Cardiac septum (tissue), 1 donor: ENCODE results near the gene BDNF. TPM values are rescaled to one million over a fixed set of nuclear protein-coding genes. Genes with fewer than 3 reads are reported as not detected.
"Not testable (repeated sequence)": the region's sequence is repeated elsewhere in the genome, so short reads cannot be mapped to it uniquely, and the experiment has no call there.

Experiments
- DNase-seq: peaks from one replicate; pipeline ENCODE4 v3.0.0-alpha.2; 2020; ENCODE audit warnings: low spot score
- intact Hi-C: fragments of 100-400 bp; cut with DNase I; formaldehyde crosslinking; loops from one replicate; pipeline ENCODE4 v1.14.0; 2022
- long read RNA-seq: library from polyadenylated mRNA; unstranded; transcript quantifications from one replicate; pipeline ENCODE4 v2.0.0, GENCODE V29; 2021
- total RNA-seq: library from RNA; stranded (reverse); fragmentation: NEBNext Ultra II Directional; extraction: Animal tissue kit (Norgen Biotek cat#: 25700); gene quantifications from one replicate; pipeline ENCODE4 v1.2.1, GENCODE V29; 2021
- donor health status: DM: no; HTN: no; CAD: no.

The BDNF gene
- 8.4 TPM for total RNA-seq
- long read RNA-seq, full-length matches to known transcripts: 23 of 25 reads
- long read RNA-seq, partial matches to known transcripts: 0 of 25 reads
- long read RNA-seq, other reads (novel, unspliced or antisense): 2 of 25 reads

DNA sequence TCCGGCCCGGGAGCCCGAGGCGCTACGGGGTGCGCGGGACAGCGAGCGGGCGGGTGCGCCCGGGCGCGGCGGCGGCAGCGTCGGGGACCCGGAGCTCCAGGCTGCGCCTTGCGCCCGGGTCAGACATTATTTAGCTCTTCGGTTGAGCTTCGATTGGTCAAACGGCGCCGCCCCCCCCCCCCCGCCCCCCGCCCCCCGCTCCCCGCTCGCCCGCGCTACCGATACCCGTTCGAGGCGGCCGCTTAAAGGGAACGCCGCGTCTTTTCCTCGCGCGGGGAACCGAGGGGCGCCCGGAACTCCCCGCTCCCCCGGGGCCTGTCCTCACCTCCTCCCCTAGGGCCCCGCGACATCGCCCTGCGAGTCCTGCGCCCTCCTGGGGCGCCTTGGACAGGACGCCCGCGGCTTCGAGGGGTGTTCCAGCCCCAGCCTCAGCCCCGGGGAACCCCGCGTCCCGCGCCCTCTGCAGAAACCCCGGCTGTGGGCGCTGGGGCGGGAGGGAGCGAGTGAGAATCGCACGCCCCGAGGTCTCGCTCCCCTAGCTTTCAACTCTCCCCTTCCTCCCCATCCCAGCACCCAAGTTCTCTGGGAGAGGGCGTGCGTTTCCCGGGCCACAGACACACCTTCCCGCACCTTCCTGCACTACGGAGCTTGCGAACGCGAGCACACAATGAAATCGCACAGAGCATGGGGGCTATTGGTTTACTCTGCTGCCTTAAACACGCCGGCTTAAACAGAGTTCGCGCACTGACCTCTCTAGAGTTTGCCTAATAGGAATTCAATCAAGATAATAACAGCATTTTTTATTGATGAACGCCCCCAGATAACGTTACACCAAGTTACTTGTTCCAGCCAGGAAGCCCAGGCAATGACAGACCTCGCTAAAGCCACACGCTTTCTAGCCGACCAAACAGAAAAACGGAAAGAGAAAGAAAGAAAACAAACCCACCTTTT, at the start of gene BDNF:
BDNF (minus strand) TSS at position 105 of the 951 bp plus-strand sequence. CDS start 41,891 bp downstream, outside the sequence.
- intact Hi-C loops: loop anchor here (5.0 kb wide), 1 partner anchor 827 kb away; no protein-coding TSS in a partner anchor
- DNase-seq: no peak

DNA sequence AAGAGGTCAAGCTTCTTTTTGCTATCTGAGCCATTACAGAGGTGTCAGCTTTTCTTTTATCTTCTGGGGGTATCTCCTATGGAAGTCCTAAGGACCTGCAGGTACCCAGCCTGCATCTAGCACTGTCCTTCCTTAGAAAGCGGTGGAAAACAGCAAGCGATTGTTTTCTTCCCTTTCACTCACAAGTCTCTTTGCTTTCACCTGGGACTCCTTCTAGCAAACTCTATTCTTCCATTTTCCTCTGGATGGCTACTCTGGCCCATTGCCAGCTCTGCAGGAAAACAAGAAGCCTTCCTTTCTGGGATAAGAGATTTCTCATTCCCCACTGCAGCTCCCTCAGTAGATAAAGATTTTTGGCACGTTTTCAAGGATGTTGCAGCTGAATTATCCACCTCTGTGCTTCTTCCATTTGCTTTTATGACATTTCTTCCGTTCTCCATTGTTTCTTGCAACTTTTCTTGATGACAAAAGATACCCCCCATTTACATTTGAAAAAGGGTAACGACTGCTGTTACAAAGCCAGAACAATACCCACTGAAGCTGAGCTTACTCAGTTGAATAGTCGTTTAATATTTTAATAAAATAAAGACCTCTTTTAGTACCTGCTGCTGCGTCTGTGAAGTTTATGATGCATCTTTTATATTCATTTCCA, 40.2 kb upstream of the BDNF start:
- intact Hi-C loops: no loop called here
- no peak for DNase-seq

DNA sequence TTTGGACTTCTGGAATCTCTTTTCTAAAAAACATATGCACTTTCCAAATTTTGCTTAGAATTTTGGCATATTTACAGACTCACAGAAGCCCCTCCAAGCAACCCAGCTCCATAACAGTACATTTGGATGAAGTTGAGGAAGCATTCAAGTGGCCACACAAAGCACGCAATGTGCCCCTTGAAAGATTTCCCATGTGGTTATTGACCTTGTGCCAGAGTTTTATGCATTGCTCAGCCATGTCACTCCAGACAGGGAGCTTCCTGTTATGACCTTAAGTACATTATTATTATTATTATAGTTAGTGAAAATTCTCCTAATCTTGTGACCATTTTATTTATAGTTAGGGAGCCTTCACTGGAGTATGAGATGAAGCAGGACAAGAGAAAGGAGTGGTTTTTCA, 35.0 kb upstream of the BDNF start:
- intact Hi-C loops: no loop called here
- no peak for DNase-seq

DNA sequence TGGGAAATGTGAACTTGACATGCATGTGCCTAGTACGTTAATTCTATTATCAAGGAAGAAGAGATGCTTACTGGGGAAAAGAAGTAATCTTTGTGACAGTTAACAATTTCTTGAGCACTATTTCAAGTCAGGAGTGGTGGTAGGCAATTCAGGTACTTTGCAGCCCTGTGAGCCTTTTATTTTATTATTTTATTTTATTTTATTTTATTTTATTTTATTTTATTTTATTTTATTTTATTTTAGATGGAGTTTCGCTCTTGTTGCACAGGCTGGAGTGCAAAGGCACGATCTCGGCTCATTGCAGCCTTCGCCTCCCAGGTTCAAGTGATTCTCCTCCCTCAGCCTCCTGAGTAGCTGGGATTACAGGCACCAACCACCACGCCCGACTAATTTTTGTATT, 31.5 kb upstream of the BDNF start:
- intact Hi-C loops, DNase-seq: not testable (repeated sequence)

DNA sequence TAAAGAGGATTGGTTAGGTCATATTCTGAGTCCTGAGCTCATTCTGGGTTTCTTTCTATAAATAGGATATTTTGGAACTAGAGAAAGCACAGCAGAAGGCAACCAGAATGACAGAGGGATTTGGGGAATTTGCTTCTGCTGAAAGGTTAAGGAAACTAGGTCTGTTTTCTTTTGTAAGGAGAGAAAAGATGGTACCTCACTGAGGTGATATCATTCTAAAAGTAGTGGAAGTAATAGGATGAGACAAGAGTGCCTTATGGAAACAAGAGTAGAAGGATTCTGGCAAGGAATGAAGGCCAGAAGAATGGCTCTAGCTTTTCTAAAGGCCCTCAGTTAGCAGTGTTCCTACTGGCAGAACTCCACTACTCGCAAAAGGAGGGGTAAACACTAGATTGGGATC, 26.7 kb upstream of the BDNF start:
- DNase-seq: no peak
- intact Hi-C loops: no loop called here

DNA sequence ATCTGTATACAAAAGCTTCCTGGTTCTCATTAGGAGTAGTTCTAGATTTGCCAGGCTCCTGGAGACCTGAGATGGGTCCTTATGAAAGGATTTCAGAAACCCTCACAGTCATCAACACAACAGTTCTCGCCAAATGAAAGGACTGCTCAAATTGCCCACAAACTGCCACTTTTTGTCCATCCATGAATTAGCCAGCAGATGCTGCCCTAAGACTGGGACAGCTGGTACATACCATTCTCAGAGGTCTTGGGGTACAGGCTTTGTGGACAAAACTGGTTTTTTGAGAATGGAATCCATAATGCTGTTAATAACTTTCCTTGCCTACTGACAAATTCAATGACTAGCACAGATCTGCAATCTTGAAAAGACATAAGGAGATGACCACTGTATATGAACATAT, 23.4 kb upstream of the BDNF start:
- no peak for DNase-seq
- intact Hi-C loops: no loop called here

DNA sequence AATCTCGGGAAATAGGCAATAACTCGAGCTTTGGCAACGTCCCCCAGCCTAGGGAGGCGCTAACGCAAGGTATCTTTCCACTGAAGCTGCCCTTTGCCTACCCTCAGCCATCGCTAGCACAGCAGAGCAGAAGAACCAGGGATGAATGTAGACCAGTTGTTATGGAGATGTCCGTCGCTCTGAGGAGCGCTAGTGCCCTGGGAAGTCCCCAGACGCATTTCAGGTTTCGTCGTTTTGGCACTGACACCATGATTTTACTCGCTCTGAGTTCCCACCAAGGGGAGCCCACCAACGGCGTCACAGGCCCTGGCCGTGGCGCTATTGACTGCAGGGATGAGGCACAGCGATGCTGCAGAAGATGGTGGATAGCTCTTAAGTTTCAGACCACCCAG, 22.7 kb upstream of the BDNF start:
- intact Hi-C loops: no loop called here
- DNase-seq: no peak

DNA sequence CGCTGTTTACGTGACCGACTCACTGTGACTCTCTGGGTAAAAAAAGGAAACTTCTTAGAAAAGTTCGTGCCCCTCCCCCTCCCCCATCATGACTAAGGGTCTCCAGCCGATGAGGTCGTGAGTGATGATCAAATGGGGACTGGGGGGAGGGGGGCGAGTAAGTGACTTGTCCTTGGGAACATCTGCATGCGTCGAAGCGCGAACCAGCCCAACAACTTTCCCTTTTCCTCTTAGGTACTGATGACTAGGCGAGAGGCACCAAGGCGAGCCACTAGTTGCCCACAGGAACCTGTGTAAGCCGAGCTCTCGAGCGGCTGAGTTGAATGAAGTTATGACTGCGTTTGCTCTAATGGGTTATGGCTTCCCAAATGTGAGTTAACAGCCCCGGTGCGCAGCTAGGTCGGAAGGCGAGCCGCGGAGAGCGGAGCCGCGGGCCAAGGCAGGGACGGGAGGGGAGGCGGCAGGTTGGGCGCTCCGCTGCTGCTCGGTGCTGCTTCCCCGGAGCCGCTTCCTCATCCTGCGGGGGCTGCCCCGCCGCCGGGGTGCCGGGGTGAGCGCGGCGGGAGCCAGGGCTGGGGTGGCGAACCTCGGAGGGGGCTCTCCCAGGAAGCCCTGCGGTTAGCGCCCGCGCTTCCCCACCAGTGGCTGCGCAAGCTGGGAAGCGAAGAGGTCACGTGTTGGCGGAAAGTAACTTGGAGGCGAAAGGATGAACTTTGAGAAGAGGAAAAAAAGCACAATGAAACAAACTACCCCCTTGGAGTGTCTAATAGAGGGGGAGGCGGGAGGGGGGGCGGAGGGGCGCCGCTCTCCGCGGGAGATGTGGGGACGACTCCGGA, 22.1 kb upstream of the BDNF start:
- DNase-seq: no peak
- intact Hi-C loops: no loop called here

DNA sequence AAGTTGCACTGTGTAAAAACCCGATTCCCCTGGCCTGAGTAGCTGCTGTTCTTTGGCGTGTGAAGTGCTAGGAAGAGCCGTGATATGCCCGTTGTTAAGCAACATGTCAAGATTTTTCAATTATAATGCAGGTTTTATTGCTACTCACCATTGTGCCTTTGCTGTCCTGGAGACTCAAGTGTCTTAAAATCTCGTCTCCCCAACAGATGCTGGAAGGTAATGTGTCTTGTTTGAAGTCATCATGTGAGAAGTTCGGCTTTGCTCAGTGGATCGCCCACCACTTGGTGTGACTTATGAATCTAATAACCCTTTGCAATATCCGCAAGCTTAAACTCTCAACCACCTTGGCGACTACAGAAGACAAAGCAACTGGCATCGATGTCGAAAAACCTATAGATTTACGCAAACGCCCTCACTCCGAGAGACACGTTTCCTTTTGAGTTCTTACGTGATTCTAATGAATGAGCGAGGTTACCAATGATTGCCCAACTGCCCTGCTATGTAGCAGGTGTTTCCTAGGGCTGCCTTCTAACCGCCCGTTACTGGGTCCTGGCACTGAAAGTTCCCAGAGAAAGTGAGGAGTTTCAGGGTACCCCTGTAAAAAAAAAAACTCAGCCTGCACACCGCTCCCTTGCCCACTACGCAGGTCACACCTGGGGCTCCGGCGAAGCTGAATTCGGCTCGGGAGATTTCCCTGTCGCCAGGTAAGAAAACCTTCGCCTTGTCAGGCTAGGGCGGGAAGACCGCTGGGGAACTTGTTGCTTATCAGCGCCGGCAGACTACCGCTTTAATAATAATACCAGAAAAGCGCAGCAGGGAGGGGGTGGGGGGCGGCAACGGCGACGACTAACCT, 21.2 kb upstream of the BDNF start:
- intact Hi-C loops: no loop called here
- DNase-seq: no peak

DNA sequence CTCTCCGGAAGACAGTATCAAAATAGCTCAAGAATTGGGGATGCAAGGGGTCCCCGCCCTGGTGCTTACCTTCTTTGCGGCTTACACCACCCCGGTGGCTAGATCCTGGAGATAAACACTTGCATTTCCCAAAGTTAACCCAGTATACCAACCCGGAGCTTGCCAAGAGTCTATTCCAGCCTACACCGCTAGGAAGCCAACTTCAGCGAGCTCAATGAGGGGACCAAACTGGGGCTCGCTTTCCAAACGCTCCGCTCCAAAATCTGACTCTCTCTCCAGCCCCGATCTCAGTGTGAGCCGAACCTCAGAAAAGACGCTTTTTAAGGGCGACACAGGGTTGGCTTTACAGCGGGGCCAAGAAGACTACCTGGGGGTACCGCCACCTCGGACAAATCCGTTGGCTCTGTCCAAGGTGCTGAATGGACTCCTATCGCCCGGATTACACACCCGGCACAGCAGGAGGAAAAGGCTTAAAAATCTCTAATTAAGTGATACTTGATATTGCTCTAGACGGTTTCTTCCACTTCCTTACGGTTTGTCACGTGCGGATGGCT, 20.1 kb upstream of the BDNF start:
- intact Hi-C loops: no loop called here
- no peak for DNase-seq

DNA sequence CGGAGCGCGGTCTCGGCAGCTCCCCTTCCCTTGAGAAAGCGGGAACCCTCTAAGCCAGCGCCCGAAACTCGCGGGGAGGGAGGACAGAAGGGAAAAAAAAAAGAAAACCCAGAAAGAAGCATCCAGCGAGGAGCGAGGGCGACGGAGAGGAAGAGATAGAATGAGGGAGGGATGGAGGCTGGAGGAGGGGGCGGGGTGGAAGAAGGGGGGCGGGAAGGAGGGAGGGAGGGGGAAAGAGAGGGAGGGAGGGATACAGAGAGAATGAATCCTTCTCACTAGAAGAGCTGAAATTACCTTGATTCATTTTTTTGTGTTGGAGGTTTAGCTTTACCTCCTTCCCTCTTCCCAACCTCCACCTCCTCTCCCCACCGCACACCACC, 19.3 kb upstream of the BDNF start:
- intact Hi-C loops: no loop called here
- DNase-seq: no peak

DNA sequence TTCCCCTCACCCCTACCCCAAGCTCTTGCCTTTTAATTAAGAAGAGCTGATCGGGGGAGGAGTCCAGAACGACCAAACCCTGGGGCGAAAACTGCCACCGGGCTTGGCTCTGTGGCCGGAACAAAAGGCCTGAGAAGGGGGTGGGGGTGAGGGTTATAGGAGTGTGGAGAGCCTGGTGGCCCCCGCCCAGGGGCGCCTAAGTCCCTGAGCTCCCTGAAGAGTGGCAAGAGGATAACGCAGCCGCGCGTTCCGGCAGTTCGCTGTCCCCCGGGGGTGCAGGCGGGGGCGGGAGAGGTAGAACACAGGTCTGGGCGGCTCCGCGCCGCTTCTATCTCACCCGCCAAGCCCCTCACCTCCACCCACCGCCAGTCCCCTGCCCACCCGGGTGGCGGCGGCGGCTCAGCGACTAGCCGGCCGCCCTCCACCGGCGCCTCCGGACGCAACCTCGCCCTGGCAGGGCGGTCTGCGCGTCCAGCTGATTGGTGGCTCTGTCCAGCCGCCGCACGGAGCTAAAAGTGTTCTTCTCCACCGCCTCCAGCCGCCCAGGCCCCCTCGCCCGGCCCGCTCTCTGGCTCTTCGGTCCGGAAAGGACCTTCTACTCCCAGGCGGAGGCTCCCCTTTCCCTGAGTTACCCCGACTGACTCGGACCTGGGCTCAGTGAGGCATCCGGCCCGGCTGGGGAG, 18.7 kb upstream of the BDNF start:
- no peak for DNase-seq
- intact Hi-C loops: no loop called here

DNA sequence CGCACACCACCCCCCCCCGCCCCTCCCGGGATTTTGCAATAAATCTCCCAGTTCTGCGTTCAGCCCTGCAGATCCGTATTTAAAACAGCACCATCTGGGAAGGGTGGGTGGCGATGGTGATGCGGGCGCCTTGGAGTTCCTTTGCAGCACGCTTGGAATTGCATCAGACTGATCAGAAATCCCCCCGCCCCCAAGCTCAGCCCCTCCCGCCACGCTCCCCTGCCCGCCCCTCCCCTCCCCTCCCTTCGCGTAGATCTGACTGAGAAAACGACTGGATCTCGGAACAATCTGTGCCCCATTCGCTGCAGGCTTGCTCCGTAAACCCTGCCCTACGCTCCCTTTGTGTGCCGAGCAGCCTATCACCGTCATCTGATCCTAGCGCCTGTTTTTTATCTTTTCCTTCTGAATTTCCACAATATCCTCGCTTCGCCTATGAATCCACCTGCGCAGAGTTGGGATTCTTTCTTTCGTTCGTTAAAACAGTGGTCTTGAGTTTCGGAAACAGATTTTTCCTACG, 18.1 kb upstream of the BDNF start:
- intact Hi-C loops: no loop called here
- no peak for DNase-seq

DNA sequence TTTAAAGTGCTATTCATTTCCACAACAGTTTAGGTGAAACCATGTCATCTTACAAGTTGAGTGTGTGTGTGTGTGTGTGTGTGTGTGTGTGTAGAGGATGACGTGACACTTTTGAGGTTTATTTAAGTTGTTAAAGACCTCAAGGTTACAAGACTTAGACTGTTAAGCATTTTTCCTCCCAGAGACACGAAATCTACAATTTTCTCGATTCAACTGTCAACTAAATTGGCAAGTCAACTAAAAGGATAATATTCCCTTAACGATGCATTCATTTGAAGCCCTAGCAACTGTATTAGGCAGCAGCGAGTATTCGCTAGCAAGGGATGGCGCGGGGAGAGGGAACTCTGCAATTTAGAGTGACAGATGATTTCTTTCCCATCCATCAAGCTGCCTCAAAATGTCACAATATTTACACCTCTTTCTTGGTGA, 17.6 kb upstream of the BDNF start:
- no peak for DNase-seq
- intact Hi-C loops: no loop called here

DNA sequence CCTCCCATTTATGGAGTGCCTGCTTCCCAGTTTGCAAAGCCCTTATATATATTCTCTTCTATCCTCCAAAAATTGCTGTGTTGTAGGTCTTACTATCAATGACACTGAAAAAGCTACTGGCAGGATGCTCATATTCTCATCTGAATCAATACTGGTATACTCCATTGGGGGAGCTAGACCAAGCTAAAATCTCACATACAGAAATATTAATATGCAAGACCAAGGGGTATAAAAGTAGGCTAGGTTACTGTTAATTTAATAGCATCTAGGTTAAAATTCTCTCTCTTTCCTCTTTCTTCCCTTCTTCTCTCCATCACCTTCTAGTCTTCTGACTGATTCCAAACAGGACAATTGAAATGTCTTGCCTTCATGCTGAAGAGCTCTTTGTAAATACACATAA, 17.1 kb upstream of the BDNF start:
- intact Hi-C loops: no loop called here
- no peak for DNase-seq

DNA sequence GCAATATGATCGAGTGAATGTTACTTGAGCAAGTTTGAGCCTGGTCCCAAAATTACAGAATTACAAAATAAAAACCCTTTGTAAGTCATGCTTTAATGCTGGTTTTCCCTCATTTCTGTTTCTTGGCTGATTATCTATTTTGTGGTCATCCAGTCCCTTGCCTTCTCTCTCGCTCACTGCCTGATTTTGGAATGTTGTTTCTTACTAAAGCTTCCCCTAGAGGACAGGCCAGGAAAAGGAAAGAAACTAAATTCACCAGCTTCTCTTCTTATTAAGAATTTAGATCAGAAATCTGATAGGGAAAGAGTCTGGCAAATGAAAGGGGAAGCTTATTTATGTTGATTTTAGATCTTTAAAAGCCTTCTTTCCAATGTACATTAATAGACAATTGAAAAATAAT, 16.6 kb upstream of the BDNF start:
- no peak for DNase-seq
- intact Hi-C loops: no loop called here

DNA sequence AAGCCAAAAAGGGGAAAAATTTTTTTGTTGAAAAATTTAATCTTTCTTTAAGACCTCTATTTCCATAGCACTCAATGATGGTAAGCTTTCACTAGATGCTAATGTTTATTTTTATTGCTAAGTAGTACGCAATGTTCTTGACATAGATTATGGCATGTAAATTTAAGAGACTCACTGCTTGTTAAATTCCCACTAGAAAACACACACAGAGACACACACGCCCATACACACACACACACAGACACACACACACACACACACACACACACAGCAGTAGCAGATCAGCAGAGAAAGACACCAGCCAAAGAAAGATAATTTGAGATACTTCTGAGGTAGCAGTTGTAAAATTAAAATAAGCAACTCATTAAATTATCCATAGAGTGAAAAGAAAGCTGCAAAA, 16.0 kb upstream of the BDNF start:
- intact Hi-C loops: no loop called here
- no peak for DNase-seq

DNA sequence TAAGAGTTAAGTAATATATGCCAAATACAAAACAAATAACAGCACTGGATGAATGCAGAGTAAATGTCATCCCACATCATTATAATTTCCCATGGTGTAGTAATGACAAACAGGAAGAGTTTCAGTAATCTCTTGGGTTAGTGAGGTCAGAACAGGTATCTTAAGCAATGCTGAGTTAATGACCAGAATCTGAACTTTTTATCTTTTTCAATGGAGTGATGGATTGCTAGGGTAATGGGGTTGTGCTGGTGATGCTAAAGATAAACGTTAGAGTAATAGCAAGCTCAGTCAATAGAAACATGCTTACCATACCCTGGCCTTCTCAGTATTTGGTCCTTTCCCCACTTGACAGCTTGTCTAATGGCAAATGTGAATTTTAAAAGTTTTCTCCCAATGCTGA, 11.5 kb upstream of the BDNF start:
- DNase-seq: no peak
- intact Hi-C loops: no loop called here
